ENCODE data around the gene FOXF2. TPM values are rescaled to one million over a fixed set of nuclear protein-coding genes. Genes with fewer than 3 reads are reported as not detected.

FOXF2 gene
- total RNA-seq, 1 experiment from 2014 or later: 16.4 TPM

- DNase-seq (ENCODE audit: extremely low read depth, low read depth): no peak
These were observed 11.0 kb upstream of the FOXF2 start for GRCh38 chr6:1378065-1379016.

DNA sequence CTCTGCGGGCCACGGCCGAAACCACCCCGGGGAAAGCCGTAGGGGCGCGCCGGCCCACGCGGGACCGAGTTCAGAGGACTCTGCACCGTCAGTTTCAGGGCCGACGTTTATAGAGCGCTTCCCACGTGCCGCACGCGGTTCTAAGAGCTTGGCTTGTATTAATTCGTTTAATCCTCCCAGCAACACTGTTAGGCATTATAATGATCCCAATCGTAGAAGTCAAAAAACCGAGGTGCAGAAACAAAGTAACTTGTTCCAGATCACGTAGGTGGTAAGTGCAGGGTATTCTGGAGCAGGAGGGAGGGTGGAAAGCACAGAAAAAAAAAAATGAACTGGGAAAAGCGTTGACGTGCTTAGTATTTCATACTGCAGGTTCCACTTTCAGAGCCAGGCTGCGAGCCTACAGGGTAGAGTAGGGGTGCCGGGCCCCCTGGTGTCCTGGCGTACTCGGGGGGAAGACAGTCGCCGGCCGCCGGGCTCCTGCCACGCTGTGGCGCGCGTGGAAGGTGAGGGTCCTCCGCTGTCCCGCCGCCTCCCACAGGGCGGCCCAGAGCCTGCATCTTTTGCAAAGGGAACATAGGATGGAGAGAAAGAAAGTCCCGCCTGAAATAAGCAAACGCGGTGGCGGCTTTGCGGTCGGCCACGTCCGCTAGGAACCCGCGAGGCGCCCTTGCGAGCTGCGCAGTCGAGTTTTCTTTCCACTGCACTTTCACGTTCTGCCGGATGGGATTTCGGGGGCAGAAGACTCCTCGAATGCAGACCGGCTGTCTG lies 10.2 kb upstream of the FOXF2 start:
- no peak for DNase-seq (ENCODE audit: extremely low read depth, low read depth)

DNA sequence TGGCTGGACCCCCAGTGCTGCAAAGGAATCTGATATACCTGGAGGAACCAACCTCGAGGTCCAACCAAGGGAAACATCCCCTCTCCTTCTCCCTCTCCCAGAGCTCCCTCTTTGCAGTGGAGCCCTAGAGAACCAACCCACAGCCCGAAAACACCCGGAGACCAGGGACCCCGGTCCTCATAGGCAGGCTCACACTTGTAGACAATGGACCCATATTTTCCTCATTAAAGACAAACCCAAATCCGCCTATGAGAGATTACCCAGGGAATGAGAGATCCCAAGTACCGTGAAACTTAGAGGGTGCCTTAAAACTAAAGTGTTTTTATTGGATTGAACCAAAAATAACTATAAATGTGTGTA lies 9.6 kb upstream of the FOXF2 start:
- DNase-seq (ENCODE audit: extremely low read depth, low read depth): no peak

DNA sequence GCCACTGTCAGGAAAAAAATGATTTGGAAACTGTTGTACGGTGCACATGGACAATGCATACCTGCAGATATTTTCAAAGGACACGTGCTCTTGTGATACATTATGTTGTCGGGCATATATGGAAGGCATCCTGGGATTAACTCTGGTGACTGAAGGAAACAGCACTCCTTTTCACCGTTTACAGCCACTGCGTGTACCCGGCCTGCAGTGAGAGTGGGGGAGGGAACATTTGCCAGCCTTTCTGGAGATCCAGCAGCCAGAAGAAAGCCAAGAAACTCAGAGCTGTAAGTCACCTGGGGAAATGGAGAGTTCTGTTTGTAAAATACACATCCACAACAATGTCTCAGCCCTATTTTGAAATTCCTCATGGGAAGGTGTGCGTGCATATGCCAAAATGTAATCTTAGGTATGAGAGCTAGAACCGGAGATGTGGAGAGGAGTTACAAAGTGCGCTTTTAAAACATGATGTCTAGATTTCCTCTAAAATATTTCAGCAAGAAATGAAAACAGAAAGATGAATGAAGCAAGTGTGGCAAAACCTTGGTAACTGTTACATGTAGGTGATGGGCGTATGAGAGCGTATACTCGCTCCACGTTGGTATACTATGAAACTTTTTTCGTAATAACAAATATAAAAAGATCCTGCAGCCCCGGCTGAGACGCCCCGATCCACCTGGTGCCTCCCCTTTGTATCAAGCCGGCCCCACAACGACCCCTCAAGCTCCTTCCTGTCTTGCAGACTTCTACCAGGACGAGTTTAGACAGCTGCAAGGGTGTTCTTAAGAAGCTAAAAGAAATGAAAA lies 8.6 kb upstream of the FOXF2 start:
- no peak for DNase-seq (ENCODE audit: extremely low read depth, low read depth)

DNA sequence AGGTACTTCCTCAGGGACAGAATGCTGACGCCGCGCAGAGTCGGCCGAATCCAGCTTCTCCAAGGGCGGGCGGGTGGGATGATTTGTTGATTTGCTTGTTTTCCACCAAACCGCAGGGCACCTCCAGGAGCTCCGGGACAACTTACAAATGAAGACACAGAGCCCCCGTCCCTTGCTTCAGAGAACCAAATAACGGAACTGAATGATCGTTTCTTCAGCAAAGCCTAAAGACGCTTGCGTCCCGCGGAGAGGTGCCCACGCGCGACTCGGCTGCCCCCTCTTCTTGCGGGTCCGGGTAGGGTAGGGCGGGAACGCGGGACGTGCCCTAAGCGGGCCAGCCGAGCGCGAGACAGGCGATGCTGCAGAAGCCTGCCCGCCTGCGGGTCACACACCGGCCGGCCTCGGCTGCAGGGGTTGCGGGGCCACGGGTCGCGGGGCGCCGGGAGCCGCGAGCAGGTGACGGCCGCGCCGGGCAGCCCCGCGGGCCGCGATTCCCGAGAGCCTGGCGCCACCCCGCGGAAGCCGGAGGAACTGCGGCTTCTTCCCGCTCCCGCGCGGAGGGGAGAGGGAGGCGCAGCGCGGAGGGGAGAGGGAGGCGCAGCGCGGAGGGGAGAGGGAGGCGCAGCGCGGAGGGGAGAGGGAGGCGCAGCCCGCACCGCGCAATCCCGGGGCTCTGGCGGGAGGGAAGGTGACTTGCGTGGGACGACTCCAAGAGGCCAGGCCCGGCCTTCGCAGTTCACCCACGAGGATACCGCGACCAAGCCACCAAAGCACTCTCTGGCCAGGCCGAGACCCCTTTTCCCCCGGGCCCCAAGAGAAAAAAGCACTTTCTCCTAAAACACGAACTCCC lies 7.7 kb upstream of the FOXF2 start:
- DNase-seq (ENCODE audit: extremely low read depth, low read depth): peak; percentile 35

DNA sequence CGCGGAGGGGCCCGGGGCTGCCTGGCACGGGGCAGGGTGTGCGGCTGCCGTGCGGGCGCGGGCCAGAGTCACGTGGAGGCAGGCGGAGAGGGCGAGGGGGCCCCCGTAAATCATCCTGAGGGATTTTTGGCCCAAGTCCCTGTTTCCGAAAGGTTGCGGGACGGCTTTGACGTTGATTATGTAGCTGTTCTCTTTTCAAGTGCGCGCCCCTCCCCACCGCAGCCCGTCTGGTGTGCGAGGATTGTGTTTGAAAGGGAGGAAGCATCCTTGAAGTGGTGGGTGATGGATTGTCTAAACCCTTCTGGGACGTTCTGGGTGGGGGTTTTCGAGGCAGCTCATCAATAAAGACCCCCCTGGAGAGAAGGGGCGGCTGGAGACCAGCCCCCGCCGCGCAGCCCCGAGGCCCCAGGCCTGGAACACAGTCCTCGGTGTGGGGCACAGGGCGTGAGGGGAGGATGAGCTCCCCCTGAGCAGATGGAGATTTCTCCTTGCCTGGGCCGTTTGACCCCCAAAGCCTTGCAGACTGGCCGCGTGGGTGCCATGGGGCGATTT lies 7.0 kb upstream of the FOXF2 start:
- DNase-seq (ENCODE audit: extremely low read depth, low read depth): no peak

DNA sequence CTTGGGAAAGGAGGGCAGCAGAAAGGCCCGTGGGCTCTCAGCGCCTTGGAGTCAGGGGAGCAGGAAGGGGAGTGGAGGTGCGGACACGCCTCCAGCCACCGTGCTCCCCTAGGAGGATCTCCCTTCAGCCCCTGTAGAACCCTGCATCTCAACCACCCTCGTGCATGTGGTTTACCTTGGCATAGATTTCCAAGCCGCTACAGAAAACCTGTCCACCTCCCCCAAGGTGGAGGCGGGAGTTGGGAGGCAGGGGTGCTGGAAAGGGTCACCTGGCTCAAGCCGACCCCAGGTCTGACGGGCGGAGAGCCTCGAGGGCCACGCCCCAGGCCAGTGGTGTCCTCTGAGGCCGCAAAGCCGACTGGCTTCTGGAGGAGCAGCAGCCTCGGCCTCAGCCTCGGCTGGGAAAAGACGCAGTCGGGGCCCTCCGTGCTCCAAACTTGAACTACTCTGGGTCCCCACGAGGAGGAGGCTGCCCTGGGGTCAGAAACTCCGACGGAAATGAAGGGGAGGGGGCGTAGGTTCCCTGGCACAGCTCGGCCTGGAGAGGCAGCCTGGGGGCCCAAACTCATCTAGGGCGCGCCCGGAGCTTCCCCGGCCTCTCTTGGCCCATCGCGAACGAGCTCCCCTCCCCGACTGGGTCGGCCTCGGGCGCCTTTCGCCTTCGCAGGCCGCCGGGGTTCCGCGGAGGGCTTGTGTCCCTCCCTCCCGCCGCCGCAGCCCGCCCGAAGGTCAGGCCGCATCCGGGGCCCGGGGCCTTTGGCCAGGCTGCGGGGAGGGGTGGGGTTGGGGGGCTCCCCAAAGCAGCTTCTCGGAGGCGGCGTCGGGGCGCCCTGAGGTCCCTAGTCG lies 6.3 kb upstream of the FOXF2 start:
- DNase-seq (ENCODE audit: extremely low read depth, low read depth): no peak

DNA sequence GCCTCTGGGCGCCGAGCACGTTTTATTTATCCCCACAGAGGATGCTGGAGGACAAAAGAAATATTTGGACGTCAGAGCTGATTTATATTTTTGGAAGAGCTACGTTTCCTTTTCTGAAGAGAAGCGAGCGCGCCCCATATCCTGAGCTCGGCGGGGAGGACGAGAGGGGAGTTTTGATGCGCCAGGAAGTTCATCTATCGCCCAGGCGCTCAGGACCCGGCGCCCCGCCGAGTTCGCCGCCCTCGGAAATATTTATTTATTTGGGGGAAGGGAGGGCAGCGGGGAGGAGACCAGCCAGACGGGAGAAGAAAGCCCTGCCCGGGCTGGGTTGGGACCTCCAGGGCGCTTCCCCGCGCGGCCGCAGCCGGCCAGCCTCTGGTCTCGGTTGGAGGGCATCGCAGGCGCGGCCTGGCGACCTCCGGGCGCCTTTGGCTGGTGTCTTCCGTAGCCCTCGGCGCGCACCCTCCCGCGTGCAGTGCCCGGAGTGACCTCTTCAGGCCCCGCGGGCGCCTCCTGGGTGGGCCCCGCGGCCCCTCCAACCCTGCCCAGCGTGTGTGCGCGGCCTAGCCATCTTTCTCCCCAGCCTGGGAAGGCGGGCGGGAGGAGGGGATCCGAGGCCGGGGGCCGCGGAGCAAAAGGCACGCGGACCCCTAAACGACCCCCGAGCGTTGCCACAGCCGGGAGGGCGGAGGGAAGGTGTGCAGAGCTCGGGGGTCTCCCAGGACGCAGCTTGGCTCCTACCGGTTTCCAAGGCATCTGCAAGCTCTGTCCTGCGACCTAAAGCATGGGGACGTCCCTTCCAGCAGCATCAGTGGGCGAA lies 5.4 kb upstream of the FOXF2 start:
- DNase-seq (ENCODE audit: extremely low read depth, low read depth): no peak

GRCh38 chr6:1384549-1385128 lies 4.7 kb upstream of the FOXF2 start:
- no peak for DNase-seq (ENCODE audit: extremely low read depth, low read depth)

DNA sequence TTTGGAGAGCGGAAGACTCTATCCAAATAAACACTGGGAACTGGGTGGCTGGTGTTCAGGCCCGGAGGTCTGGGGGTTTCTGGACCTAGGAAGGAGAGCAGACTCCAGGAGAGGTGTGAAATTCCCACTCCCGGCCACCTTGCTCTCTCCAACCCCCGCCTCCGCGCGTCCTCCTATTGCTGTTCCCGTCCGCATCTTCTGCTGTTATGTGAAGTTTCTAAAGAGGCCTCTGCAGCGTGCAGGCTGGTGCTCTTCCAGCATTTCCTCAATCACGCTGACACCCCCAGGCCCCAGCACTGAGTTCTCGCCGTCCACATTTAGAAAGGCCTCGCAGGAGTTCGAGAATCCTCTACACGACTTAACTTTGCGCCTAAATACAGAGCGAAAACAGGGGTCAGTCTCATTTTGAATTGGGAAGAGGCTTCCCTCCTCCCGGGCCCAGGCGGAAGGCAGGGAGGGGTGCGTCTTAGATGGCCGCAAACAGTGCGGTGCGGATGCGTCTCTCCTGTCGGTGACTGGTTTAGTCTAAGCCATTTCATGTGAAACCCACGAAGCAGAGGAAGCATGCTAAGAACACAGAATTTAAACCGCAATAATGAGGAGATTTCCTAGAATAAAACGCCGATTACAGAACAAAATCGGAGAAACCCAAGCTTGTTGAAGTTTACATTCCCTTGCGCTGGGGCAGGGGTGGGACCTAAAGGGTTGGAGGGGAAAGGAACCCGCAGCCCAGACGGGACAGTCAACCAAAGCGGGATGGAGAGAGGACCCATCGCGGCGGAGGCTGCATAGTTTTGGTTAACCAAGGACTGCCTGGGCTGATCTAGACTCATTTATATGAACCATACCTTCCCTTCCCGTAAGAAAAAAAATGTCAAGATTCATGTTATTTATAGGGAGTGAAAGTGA lies 4.0 kb upstream of the FOXF2 start:
- no peak for DNase-seq (ENCODE audit: extremely low read depth, low read depth)

DNA sequence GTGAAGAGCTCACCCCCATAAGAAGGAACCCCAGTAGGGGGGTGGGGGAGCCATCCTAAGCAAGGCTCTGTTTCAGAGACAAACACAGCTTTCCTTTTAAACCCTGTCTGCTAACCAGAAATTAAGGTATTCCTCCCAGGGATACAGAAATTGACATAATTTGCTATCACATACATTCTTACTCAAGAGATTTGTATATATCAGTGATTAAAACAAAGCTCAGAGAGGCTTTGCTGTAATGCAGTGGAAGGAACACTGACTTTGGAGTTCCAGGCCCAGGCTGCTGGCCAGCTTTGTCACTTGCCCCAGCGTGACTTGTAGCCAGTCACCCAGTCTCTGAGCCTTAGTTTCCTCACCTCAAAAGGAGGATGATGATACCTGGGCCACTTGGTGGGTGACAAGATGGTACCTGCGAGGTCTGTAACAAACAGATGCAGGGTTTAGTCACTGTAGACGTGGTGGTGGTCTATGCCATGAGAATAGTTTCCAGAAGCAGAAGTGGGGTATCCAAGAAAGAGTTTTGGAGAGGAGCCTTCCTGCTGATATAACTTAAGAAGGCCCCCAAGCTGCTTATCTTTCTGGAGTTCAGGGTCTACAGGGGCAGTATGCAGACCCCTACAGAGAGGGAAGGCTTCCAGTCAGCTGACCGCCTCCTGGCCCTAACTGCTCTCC lies 3.2 kb upstream of the FOXF2 start:
- DNase-seq (ENCODE audit: extremely low read depth, low read depth): no peak

DNA sequence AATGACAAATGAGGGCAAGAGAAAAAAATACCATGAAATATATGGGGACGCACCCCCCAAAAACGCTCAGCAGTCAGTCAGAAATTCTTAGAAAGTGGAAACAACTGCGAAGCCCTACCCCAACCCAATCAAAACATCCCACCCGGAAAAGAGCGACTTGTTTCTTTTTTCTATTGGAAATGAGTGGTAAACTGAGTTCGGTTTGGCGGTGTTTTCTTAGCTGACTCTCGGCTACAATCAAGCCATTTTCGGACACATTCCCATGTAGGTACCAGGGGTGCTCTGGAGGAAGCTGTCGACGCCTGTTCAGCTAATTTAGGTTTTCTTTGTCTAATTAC lies 1.9 kb upstream of the FOXF2 start:
- DNase-seq (ENCODE audit: extremely low read depth, low read depth): no peak

DNA sequence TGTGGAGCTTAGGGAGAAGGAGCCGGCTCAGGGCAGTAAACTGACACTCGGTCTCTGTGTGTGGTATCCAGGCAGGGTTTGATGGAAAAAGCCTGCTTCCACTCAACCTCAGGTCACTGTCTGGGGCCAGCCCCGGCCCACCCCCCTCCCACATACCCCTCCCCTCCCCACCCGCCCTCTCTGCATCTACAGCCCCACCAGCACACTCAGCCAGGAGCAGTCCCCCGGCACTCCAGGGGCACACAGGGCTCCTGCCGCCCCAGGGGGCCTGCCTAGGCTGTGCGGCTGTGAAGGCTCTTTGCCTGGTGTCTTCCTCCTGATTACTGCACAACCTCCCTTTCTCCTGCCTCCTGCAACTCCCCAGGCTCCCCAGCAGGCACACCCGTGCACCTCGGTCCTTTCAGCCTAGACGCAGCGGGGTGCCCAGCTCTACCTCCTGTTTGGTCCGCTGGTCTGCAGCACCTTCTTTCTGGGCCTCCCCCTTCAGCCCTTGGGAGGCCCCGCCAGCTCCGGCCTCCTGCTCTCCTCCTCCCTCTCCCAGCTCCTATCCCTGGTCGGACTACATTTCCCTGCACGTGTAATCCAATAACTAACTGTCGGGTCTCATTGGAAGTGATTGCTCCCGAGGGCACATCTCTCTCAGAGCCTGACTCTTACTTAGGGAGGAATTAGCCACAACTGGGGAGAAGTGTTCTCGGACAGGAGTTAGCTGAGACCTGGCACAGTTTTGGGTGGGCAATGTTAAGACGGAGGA lies 1.3 kb upstream of the FOXF2 start:
- DNase-seq (ENCODE audit: extremely low read depth, low read depth): no peak

GRCh38 chr6:1388630-1389368 lies 577 bp upstream of the FOXF2 start:
- no peak for DNase-seq (ENCODE audit: extremely low read depth, low read depth)
